ENCODE data around the gene BCL11A.
"Not testable (repeated sequence)": the region's sequence is repeated elsewhere in the genome, so short reads cannot be mapped to it uniquely, and the experiment has no call there.

The BCL11A gene

GRCh38 chr2:60432035-60432601 lies 121.3 kb downstream of the BCL11A start:
- DNase-seq (ENCODE audit: low read depth), result no peak

DNA sequence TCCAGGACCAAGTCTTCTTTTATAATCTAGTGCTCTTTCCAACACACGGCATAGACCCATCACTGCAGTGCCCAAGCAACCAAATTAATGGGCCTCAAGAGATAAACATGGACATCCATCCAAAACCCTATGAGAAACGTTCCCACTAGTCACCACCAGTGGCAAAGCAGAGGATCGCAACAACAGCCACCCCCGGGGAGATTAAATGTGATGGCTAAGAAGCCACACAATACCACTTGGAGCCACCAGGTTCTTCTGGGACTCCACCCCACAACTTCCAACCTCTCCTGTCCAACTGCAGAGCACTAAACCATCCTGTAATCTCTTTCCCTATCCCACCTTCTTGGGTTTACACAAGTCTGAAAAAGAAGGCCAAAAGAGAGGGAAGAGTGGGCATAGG lies 123.8 kb downstream of the BCL11A start:
- no peak for DNase-seq (ENCODE audit: low read depth)

- no peak for DNase-seq (ENCODE audit: low read depth)
These were observed 126.6 kb downstream of the BCL11A start for GRCh38 chr2:60426880-60427279.

DNA sequence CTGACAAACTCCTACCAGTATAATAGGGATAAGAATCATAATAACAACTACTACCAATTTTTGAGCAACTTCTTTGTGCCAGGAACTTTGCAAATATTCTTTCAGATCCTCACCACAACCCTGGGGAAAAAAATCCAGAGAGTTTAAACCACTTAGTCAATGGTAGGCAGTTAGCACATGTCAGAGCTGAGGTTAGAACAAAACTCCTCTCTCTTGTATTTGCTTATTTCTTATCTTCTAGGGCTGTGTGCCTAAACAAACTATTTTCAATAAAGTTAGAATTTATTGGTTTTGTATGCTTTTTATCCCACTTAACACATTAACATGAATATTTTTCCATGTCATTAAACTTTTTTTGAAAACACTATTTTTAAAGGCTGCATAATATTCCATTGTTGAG lies 127.1 kb downstream of the BCL11A start:
- no peak for DNase-seq (ENCODE audit: low read depth)

- no peak for DNase-seq (ENCODE audit: low read depth)
These were observed 129.2 kb downstream of the BCL11A start for GRCh38 chr2:60424233-60424632.

DNA sequence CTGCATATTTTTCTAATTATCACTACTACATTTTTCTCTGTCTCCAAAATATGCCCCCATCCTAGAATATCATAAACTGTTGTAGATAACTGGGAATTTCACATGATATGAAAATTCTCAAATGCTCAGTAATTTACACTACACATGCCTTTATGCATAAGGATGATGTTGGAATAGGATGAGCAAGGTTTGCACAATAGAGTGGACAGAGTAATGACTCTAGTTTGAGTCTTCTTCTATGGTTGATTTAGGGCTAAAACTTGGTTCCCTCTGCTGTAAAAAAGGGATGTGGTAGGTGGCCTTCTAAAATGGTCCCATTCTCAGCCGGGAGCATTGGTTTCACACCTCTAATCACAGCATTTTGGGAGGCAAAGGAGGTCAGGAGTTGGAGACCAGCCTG lies 129.9 kb downstream of the BCL11A start:
- DNase-seq (ENCODE audit: low read depth), result no peak

DNA sequence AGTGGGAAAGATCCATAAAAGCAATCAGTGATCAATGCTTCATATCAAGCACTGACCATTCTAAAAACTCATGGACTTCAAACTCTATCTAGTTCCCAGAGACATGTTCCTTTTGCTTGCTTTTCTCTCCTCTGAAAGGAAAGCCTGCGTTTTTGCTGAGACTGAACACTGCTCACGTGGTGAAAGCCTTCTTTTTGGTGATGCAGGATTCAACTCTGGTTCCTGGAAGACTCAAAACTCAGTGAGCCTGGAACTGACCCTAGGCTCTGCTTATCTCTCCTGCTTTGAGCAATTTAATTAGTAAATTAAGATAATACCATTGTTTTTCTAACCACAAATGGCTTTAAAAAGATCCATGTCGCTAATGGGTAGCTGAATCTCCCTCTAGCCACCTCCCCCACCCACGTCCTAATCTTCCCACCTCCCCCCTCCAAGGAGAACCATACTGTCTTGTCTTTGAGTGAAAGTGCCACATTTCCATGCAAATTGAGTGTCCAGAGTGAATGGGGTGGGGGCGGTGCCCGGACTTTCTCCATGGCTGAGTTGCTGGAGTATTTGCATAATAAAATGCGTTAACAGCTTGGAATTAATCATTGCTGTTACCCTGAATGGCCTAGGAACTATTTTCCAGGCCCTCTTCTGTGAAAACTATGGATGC lies 130.5 kb downstream of the BCL11A start:
- no peak for DNase-seq (ENCODE audit: low read depth)

DNA sequence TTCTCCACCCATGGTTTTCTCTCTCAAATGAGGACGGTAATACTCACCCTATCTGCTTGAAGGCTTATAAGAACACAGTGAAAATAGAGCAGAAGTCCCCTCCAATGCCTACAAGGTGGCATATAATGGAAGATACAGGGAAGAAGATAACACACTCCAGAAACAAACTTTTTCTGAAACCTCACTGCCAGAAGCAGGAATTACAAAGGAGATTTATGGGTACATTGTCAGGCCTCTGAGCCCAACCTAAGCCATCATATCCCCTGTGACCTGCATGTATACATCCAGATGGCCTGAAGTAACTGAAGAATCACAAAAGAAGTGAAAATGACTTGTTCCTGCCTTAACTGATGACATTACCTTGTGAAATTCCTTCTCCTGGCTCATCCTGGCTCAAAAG lies 136.2 kb downstream of the BCL11A start:
- not testable (repeated sequence) for DNase-seq (ENCODE audit: low read depth)

DNA sequence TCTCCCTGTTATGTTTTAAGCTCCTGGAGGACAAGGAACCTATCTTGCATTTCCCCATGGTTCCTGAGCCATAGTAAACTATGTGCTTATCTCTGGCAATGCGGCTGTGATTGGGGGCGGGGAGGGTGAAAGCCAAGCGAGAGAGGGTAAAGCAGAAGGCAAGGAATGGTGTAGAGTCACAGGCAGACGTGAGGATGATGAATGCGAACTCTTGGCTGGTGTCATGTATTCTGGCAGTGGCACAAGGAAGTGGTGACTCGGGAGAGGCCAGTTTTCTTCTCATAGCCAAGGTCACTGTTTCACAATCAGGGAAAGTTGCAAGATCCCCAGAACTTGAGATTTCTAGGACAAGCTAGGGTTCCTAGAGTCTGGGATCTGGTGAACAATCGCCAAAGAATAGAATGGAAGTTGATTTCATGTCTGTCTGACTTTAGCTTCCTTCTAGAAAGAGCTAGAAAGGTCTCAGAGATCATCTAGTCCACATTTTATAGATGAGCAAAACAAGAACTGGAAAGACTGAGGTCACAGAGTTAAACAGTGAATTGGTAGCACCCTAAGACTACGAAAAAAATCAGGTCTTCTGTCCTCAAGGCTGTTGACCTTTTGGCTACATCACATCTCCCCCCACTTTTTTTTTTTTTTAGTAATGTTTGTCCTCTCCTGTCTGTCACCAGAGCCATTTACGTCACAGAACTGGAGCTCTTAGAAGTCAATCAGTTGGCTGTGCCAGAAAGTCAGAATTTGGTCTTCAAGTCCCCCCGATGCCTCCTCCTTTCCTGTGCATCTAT lies 137.0 kb downstream of the BCL11A start:
- DNase-seq (ENCODE audit: low read depth), result no peak

GRCh38 chr2:60415814-60416213 lies 137.6 kb downstream of the BCL11A start:
- no peak for DNase-seq (ENCODE audit: low read depth)

DNA sequence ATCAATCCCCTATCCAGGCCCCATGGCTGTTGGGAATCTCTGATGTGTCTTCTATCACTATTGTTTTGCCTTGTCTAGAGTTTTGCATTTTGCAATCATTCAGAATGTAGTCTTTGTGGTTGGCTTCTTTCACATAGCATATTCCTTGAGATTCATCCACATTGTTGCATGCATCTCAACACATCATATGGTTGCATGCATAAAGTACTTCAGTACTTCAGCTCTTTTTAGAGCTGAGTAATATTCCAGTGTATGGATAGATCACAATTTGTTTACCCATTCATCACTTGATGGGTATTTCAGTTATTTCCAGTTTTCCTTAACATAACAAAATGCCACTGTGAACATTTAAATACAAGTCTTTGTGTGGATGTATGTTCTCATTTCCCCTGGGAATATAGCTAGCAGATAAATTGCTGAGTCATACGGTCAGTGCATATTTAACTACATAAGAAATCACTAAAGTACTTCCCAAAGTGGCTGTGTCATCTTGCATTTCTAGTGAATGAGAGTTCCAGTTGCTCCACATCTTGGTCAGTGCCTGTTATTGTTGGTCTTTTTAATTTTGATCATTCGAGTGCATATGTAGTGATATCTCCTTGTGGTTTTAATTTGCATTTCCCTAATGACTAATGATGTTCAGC lies 138.8 kb downstream of the BCL11A start:
- no peak for DNase-seq (ENCODE audit: low read depth)

DNA sequence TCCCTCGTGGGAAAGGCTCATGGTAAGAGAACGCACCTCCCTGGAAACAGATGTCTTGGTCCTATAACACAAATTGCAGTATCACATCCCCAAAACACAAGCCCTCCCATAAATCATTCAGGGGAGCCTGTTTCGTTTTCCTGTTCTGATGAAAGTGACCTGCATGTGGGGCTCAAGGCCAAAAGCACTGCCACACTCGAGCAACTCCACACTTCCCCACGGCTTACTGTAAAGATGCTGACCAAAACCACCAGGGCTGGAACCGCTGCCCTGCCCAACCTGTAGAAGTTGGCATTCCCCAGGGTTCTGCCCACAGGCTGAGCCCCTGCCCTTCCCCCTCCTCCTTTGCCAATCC lies 139.7 kb downstream of the BCL11A start:
- DNase-seq (ENCODE audit: low read depth), result no peak

DNA sequence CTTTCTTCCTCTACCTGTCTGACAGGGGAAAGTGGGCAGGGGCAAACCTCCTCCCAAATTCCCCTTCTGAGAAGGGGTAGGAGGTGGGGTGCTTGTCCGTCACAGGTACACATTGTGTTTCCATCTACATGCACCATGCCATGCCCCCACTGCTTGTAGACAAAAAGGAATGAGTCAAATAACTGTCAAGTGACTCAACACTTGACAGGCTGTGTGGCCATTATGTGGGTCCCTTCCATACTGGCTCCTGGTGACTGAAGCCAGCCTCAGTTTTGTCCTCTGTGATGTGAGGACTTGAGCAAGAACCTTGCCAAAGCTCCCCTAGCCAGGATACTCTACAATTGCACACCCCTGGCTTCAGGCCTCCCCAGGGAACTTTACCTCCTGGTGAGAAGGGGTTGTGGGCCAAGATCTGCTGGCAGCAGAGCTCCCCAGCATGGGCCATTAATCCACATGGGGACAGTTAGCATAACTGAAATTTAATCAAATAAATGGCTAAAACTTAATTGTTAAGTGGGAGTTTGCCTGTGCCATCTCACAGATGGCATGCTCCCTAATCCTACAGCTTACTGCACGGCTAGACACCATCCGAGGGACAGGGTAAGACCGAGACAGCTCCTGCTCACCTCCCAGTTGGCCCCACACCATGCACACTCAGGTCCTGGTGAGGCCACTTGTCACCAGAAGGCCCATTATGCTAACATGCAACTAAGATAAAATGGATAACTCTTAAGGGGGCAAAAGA lies 140.2 kb downstream of the BCL11A start:
- no peak for DNase-seq (ENCODE audit: low read depth)

DNA sequence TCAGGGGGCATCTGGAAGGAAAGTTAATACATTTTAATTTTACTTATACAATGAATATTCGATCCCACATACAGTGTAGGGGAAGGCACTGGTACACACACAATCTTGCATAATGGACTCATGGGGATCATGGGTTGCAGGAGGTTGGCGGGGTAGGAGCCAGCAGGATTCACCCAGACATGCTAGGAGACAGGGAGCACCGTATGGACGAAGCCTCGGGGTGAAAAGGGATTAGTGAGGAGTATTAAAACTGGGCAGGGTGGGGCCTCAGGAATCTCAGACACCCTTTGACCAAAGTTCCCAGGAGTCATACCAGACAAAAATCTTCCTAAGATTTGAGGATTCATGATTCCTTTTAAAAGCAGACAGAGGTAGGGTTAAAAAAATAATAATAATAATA lies 140.8 kb downstream of the BCL11A start:
- DNase-seq (ENCODE audit: low read depth), result no peak

- no peak for DNase-seq (ENCODE audit: low read depth)
These were observed 141.4 kb downstream of the BCL11A start for GRCh38 chr2:60412027-60412426.

GRCh38 chr2:60411295-60411694 lies 142.2 kb downstream of the BCL11A start:
- DNase-seq (ENCODE audit: low read depth), result no peak

DNA sequence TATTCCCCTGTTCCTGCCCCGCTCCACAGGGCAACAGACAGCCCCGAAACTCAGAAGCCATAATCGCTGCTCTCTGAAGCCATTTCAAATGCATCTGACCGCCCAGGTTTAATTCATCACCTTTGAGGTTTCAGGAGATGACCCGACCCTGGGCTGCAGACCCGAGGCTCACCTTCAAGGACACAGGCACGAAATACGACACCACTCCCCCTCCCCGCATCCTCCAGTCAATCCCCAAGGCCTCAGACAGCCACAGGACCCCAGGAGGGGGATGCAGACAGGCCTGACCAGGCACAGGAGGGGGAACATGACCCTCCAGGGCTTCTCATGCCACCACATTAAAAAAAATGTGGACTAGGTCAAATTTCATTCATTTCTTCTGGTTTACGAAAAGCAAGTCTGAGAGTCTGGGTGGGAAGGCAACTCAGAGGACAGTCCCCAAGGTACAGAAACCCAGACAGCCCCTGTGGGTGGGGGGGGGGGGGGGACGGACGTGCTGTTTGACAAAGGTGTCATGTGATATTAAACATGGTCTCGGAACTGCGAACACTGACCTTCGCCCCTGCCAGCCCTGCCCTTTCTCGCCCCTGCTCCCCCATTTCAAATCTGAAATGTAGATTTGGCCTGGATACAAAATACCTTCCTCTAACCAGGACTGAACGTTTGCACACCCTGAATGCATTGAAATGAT lies 142.9 kb downstream of the BCL11A start:
- DNase-seq (ENCODE audit: low read depth), result no peak

DNA sequence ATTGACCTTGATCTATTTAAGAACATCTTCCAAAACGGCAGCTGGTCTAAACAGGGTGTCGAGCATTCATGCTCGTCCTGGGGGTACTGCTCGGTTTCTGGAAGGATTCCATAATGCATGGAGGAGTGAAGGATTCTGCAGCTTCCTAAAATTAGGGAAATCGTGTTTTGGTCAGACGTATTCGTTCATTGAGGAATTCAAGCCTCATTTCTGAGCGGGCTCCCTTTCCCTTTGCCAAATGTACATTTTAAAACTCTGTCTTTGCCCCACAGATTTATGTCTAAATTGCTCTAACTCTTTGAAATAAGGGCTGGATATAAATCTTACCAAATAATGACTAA lies 144.0 kb downstream of the BCL11A start:
- DNase-seq (ENCODE audit: low read depth), result no peak

DNA sequence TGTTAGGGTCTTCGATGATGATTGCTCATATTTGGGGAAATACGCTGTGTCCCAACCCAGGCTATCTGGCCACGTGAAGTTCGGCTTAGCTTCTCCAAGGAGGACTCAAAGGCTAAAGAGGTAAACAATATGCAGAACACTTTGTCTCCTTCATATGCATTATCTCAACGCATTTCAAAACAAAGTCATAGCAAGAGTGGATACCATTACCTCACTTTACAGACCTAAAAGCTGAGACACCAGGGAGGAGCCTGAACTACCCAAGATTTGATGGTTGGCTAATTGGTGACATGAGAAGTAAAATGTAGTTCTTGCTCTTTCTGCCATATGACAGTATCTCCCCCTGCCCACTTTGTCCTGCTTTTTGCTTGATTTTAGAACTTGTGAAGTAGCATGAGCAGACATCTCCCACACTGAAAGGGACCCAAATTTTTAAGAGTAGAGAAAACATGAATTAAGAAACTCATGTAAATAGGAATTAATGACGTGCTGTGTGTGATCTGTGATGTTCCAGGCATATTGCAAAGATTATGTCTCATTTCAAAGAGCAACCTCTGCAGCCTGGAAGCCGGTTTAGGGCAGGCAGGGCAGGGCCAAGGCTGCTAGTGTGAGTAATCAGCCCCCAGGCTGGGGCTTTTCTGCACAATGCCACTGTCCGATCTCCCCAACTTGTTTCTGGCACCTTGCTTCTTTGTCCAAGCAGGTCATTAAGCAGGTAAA lies 144.5 kb downstream of the BCL11A start:
- DNase-seq (ENCODE audit: low read depth), result no peak

DNA sequence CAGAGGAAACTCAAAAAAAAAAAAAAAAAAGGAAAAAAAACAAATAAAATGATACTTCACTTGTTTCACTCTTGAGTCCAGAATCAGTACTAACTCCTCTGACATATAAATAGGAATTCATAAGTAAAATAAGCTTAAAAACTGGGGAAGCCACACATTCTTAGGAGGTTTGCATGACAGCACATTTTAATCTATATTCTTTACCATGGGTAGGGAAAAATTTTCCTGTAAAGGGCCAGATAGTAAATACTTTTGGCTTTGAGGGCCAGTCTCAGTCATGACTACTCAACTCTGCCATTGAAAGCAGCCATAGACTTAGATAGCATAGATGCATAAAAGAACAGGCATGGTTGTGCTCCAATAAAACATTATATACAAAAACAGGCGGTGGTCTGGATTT lies 145.2 kb downstream of the BCL11A start:
- DNase-seq (ENCODE audit: low read depth), result no peak

GRCh38 chr2:60407398-60407797 lies 146.1 kb downstream of the BCL11A start:
- no peak for DNase-seq (ENCODE audit: low read depth)
